Lung (tissue), 12 donors: ENCODE data around the gene TNPO1. TPM values are rescaled to one million over a fixed set of nuclear protein-coding genes. Genes with fewer than 3 reads are reported as not detected.

ENCODE experiments used
- ATAC-seq: fragments of 200-7000 bp; cut with Tn5 transposase; one replicate; pipeline ENCODE4 v1.9.1; 2020; ENCODE audit warnings: moderate number of reproducible peaks; ENCODE audit not compliant: insufficient read depth, low FRiP score
- DNase-seq, 3 donors: peaks; one replicate each; pipeline ENCODE4 v3.0.0-alpha.2; 2013 to 2017
- H3K27ac ChIP-seq, 2 donors: one replicate each; pipeline ENCODE4 v1.5.1; 2013; ENCODE audit warnings: mild to moderate bottlenecking in 2 of 2, moderate library complexity in 2 of 2, control low read depth in 1 of 2, inconsistent platforms in 1 of 2, low read depth in 1 of 2, low read length in 1 of 2
- H3K27me3 ChIP-seq, 3 donors: one replicate each; pipeline ENCODE4 v1.5.1; 2013; ENCODE audit warnings: low read length in 2 of 3; ENCODE audit not compliant: control insufficient read depth in 3 of 3, insufficient read depth in 3 of 3
- H3K36me3 ChIP-seq, 4 donors: one replicate each; pipeline ENCODE4 v1.5.1; 2013; ENCODE audit warnings: low read length in 4 of 4, mild to moderate bottlenecking in 1 of 4, moderate library complexity in 1 of 4; ENCODE audit not compliant: control insufficient read depth in 4 of 4, insufficient read depth in 4 of 4
- H3K4me1 ChIP-seq, 5 donors: one replicate each; pipeline ENCODE4 v1.5.1; 2013; ENCODE audit warnings: low read length in 5 of 5, mild to moderate bottlenecking in 2 of 5, moderate library complexity in 1 of 5; ENCODE audit not compliant: control insufficient read depth in 5 of 5, insufficient read depth in 5 of 5
- H3K4me3 ChIP-seq: one replicate; pipeline ENCODE4 v1.5.1; 2013; ENCODE audit warnings: mild to moderate bottlenecking, control low read depth, moderate library complexity
- H3K9ac ChIP-seq, 2 donors: one replicate each; pipeline ENCODE4 v1.5.1; 2013; ENCODE audit warnings: low read length in 2 of 2, control low read depth in 1 of 2; ENCODE audit not compliant: insufficient read depth in 1 of 2
- H3K9me3 ChIP-seq, 4 donors: one replicate each; pipeline ENCODE4 v1.5.1; 2013; ENCODE audit warnings: low read length in 3 of 4, mild to moderate bottlenecking in 1 of 4, moderate library complexity in 1 of 4; ENCODE audit not compliant: control insufficient read depth in 4 of 4, insufficient read depth in 3 of 4
- CTCF ChIP-seq: IDR thresholded peaks from 2 replicates; pipeline ENCODE4 v1.5.1; 2012; ENCODE audit warnings: mild to moderate bottlenecking; ENCODE audit errors: control extremely low read depth, extremely low read depth
- WGBS, 2 donors: extraction: QIAGEN DNeasy Blood & Tissue Kit; methylation state at CpG; one replicate each; pipeline ENCODE4 v1.1.7; 2013; 5-methylcytosine and 5-hydroxymethylcytosine counted together
- polyA plus RNA-seq, 2 donors: library from polyadenylated mRNA; stranded (reverse); fragments of 200-250 nt; gene quantifications; one replicate each; pipeline ENCODE4 v1.2.1, GENCODE V29; 2013
- total RNA-seq, 2 donors: library from RNA; depleted of rRNA in 1 of 2; stranded (reverse); fragments of >200 nt in 1 of 2; gene quantifications; one replicate each; pipeline ENCODE4 v1.2.1, GENCODE V29; 2014 to 2021
- donor health status: control.
- donor health status: control.
- donor health status: Bipolar disorder and iron deficiency.
- donor health status: healthy.
- donor health status: DM: yes; HTN: yes; CAD: no.

Gene TNPO1
- total and polyA plus RNA-seq, 4 donors = 9.4 to 122 (median 50.8) TPM

GRCh38 chr5:72954389-72954788, 137.9 kb downstream of the TNPO1 start:
- H3K27me3 ChIP-seq = no peaks in the 10 kb centered on the region
- H3K4me1 ChIP-seq = peaks cover 0 to 13% (median 5%) of the 10 kb centered on the region in 5 donors
- no peak for TF ChIP-seq CTCF
- H3K9ac ChIP-seq = no peak overlapping the region
- no peaks in the 10 kb centered on the region for H3K9me3 ChIP-seq
- no peak for ATAC-seq
- no peaks in the 10 kb centered on the region for H3K36me3 ChIP-seq
- DNase-seq = no peak
- no peak overlapping the region for H3K4me3 ChIP-seq
- peak overlapping the region in 1 of 2 donors; percentile 56 for H3K27ac ChIP-seq
- 81 to 84% methylated on average over 7 of the region's 7 CpGs for WGBS, 2 donors

GRCh38 chr5:72955143-72955767, 138.8 kb downstream of the TNPO1 start:
- H3K27me3 ChIP-seq = no peaks in the 10 kb centered on the region
- H3K4me3 ChIP-seq = peak overlapping the region; percentile 58
- DNase-seq = peak in 1 of 3 donors; percentile 86
- TF ChIP-seq CTCF = no peak
- H3K9ac ChIP-seq = peak overlapping the region; percentile 69 to 89
- H3K36me3 ChIP-seq = no peaks in the 10 kb centered on the region
- peak overlapping the region; percentile 99 to 100 for H3K27ac ChIP-seq
- 2 to 3% methylated on average over 31 to 33 of the region's 33 CpGs for WGBS, 2 donors
- H3K4me1 ChIP-seq = peaks cover 0 to 13% (median 5%) of the 10 kb centered on the region in 5 donors
- ATAC-seq = peak; percentile 37
- H3K9me3 ChIP-seq = no peaks in the 10 kb centered on the region

GRCh38 chr5:72955768-72956323, 139.4 kb downstream of the TNPO1 start, which contains the start of gene FCHO2:
Gene FCHO2, plus strand, starts transcription at chr5:72956041. Its CDS starts 56 bp downstream, at chr5:72956097.
- H3K9me3 ChIP-seq = no peaks in the 10 kb centered on the region

More at GRCh38 chr5:72955768-72956323, 139.4 kb downstream of the TNPO1 start, which contains the start of gene FCHO2:
- Histone ChIP-seq H3K4me3 (peak within 1 kb of the TSS; percentile 81), H3K27ac (peak within 1 kb of the TSS; percentile 99 to 100), H3K36me3 (no peaks in the 10 kb centered on the region), H3K4me1 (peaks cover 0 to 13% (median 5%) of the 10 kb centered on the region in 5 donors), H3K9ac (peak within 1 kb of the TSS; percentile 69 to 93), H3K27me3 (no peaks in the 10 kb centered on the region)
- DNase-seq (peak; percentile 98 to 99 (median 98)), ATAC-seq (peak; percentile 94)
- 0% methylated on average over 60 to 64 of the region's 64 CpGs for WGBS, 2 donors
- TF ChIP-seq CTCF = peak; percentile 62
